Panc1 (cell line): ENCODE measurements around the gene BRCA2.

ENCODE experiments used
- POLR2AphosphoS5 ChIP-seq: IDR thresholded peaks from 2 replicates; pipeline ENCODE4 v1.6.1; 2012; ENCODE audit warnings: mild to moderate bottlenecking, low read depth, low read length, moderate library complexity
- SIN3A ChIP-seq: IDR thresholded peaks from 2 replicates; pipeline ENCODE4 v1.6.1; 2012; ENCODE audit warnings: low read depth, mild to moderate bottlenecking, low read length, moderate library complexity, borderline replicate concordance; ENCODE audit not compliant: insufficient read depth
- TF ChIP-seq, protein P1 (sequence below): fragments of 450-650 bp; IDR thresholded peaks from 2 replicates; pipeline ENCODE4 v1.5.1; 2017; ENCODE audit warnings: mild to moderate bottlenecking
- TF ChIP-seq, protein P2 (sequence below), 2 experiments: IDR thresholded peaks; 2 replicates each; pipeline ENCODE4 v1.6.1; 2011 to 2012; ENCODE audit warnings: low read depth in 2 of 2, control low read depth in 1 of 2, low read length in 1 of 2, mild to moderate bottlenecking in 1 of 2, moderate library complexity in 1 of 2; ENCODE audit not compliant: insufficient read depth in 1 of 2

DNA sequence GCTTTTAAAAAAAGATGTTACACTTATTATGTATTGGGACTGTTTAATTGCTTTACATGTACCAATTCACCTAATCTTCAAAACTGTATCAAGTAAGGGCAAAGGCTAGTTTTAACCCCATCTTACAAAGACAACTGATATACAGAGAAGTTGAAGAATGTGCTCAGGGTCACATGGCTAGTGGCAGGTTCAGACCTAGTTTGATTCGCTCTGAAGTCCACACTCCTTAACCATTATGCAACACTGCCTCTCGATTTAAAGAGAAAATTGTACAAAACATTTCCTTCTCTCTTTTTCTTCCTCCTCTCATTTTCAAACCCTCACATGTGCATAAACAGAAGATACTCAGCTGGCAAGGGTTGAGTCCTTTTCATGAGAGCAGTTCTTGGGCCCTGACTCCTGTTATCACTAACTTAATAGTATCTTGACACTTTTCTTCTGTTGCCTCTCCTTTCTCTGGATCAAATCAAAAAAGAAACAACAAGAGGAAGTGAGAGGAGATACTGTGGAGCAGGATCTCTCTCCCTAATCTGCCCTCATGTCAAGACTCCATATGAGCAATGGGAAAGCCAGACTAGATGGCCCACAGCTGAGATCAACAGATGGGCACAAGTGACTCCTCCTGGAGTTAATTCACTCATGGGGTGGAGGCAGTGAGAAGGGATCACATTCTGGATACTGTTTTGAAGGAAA is 131.6 kb downstream of the BRCA2 start:
- TF ChIP-seq, protein P1, sequence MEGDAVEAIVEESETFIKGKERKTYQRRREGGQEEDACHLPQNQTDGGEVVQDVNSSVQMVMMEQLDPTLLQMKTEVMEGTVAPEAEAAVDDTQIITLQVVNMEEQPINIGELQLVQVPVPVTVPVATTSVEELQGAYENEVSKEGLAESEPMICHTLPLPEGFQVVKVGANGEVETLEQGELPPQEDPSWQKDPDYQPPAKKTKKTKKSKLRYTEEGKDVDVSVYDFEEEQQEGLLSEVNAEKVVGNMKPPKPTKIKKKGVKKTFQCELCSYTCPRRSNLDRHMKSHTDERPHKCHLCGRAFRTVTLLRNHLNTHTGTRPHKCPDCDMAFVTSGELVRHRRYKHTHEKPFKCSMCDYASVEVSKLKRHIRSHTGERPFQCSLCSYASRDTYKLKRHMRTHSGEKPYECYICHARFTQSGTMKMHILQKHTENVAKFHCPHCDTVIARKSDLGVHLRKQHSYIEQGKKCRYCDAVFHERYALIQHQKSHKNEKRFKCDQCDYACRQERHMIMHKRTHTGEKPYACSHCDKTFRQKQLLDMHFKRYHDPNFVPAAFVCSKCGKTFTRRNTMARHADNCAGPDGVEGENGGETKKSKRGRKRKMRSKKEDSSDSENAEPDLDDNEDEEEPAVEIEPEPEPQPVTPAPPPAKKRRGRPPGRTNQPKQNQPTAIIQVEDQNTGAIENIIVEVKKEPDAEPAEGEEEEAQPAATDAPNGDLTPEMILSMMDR, result no peak
- TF ChIP-seq POLR2AphosphoS5 (no peak), SIN3A (no peak)
- TF ChIP-seq, protein P2, sequence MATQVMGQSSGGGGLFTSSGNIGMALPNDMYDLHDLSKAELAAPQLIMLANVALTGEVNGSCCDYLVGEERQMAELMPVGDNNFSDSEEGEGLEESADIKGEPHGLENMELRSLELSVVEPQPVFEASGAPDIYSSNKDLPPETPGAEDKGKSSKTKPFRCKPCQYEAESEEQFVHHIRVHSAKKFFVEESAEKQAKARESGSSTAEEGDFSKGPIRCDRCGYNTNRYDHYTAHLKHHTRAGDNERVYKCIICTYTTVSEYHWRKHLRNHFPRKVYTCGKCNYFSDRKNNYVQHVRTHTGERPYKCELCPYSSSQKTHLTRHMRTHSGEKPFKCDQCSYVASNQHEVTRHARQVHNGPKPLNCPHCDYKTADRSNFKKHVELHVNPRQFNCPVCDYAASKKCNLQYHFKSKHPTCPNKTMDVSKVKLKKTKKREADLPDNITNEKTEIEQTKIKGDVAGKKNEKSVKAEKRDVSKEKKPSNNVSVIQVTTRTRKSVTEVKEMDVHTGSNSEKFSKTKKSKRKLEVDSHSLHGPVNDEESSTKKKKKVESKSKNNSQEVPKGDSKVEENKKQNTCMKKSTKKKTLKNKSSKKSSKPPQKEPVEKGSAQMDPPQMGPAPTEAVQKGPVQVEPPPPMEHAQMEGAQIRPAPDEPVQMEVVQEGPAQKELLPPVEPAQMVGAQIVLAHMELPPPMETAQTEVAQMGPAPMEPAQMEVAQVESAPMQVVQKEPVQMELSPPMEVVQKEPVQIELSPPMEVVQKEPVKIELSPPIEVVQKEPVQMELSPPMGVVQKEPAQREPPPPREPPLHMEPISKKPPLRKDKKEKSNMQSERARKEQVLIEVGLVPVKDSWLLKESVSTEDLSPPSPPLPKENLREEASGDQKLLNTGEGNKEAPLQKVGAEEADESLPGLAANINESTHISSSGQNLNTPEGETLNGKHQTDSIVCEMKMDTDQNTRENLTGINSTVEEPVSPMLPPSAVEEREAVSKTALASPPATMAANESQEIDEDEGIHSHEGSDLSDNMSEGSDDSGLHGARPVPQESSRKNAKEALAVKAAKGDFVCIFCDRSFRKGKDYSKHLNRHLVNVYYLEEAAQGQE (IDR thresholded peaks at IDR 0.05; ENCODE audit: insufficient read depth in 1 of 2, low read depth in 2 of 2, low read length in 1 of 2), result no peak
